Measurements from ENCODE around the gene TEX261. TPM values are rescaled to one million over a fixed set of nuclear protein-coding genes. Genes with fewer than 3 reads are reported as not detected.

The TEX261 gene
- total RNA-seq, 1 donor from 2014 or later: 28.6 TPM

DNA sequence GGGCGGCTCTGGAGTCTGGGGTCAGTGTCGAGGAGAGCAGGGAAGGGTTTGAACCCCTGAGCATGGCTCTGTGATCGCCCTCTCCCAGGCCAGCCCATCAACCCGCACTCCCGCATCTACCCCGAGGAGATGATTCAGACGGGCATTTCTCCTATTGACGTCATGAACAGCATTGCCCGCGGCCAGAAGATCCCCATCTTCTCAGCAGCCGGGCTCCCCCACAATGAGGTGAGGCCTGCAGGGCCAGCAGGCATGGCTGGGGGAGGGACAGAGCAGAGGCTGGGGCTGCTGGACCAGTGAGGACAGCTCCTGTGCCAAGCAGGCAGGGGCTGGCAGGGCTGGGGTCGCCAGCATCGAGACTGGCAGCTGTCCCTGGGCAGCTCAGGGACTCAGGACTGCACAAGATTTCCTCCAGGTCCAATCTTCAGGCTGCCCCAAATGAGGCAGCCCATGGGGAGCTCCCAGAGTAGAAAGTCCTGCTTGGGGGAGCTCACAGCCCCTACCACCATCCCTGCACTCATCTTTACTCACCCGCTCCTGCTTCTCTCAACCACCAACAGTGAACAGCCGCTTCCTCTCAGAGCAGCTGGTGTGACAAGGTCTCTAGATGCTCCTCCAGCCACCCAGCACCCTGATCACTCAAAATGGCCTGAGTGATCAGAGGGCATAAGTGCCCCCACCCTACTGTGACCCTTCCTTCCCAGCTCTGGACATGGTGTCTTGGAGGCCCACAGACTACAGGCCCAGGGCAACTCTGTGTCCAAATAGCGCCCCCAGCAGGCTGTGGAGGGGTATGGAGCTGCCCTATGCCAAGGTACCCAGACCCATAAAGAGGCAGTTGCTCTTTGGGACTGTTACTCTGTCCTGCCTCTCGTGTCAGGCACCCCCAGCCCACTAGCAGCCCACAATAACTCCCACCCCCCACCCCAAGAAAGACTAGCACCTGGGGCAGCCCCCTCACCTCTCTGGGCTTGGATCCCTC, 34.5 kb downstream of the TEX261 start:
- no peak for DNase-seq (ENCODE audit: low read depth, low spot score)

DNA sequence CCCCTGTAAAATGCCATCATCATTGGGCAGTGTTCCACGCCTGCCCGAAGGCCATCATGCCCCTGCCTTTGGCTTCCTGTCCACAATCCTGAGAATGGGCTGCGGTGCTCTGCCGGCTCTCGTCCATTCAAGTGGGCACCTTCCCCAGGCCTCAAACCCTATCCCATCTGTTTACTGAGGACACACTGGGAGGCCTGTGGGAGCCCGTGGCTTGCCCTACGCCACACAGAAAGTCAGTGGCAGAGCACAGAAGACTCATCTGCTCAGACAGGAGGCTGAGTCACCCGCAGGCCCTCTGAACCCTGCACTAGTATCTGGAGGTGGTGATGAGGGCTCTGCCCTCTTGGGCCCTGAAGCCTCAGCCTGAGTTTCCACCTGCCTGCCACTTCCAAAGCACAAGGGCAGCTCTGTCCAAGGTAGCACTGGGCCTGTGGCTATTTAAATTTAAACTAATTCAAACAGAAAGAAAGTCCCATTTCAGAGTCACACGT, 35.4 kb downstream of the TEX261 start:
- DNase-seq (ENCODE audit: low read depth, low spot score): no peak

DNA sequence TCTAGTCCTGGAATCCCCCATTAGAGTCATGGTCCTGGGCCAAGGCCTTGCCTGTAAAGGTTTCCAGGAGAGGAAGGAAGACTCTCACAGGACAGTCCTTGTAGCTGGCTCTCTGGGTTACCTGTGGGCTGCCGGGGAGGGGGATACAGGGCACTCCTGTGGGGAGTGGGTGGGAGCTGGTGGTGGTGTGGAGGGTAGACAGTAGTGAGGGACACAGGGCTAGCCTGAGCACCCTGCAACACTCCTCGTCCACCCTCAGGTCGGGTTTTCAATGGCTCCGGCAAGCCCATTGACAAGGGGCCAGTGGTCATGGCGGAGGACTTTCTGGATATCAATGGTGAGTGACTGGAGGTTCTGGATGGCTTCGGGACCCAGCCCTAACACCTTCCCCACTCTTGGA, 35.9 kb downstream of the TEX261 start:
- DNase-seq (ENCODE audit: low read depth, low spot score): no peak

DNA sequence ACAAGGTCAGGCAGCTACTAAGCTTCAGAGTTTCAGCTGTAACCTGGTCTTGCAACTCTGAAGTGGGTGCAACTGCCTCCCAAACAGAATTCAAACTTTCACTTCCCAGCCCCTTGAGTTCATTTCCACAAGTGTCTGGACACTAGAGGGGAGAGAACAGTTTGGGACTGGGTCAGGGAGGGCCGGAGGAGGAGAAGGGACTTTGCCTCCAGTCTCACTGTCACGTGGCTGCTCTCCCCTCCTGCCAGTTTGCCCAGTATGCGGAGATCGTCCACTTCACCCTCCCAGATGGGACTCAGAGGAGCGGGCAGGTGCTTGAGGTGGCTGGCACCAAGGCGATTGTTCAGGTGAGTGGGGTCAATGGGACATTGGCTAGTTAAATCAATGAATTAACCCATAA, 36.9 kb downstream of the TEX261 start:
- DNase-seq (ENCODE audit: low read depth, low spot score): no peak

DNA sequence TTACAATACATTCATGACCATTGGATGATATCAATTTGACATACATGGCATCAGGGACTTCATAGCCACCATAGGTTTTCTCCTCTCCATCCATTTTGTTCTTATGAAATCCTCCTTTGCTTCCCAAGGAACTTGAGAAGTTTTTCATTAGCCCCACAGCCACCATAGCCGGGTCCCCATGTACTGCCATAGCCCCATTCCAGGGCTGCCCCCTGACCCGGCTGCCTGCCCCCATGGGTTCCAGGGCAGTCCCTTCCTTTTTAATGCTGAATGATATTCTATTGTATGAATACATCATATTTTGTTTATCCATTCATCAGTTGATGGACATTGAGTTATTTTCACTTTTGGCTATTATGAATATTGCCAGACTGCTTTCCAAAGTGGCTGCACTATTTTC, 38.5 kb downstream of the TEX261 start:
- no peak for DNase-seq (ENCODE audit: low read depth, low spot score)

DNA sequence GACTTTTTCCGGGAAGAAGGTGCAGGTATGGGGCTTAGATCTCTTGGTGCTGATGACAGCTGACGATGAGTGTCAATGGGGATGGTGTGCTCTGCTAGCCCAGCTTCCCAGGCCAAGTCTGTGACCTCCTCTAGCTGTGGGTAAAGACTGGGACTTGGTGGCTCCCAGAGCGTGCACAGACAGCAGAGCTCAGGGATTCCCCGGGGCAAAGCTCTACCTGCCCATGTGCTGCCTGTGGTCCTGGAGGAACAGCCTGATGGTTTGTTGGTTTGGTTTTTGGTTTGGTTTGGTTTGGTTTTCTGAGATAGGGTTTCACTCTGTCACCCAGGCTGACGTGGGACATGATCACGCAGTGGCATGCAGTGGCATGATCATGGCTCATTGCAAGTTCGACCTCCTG, 39.8 kb downstream of the TEX261 start:
- no peak for DNase-seq (ENCODE audit: low read depth, low spot score)

DNA sequence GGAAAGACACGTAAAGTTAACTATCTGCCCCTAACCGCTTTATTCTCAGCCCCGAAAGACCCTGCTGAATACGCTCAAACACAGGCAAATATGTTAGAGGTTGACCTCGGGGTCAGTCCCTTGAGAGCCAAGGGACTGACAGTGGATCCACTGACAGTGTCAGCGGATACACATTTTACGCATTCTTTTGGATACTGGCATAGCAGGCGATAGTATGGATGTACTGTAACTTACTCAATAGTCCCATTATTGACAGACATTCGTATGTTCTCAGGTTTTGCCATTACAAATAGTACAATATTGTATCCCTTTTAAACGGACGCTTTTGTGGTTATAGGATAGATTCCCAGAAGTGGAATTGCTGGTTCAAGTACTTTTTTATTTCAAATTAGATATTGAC, 45.6 kb downstream of the TEX261 start:
- no peak for DNase-seq (ENCODE audit: low read depth, low spot score)

DNA sequence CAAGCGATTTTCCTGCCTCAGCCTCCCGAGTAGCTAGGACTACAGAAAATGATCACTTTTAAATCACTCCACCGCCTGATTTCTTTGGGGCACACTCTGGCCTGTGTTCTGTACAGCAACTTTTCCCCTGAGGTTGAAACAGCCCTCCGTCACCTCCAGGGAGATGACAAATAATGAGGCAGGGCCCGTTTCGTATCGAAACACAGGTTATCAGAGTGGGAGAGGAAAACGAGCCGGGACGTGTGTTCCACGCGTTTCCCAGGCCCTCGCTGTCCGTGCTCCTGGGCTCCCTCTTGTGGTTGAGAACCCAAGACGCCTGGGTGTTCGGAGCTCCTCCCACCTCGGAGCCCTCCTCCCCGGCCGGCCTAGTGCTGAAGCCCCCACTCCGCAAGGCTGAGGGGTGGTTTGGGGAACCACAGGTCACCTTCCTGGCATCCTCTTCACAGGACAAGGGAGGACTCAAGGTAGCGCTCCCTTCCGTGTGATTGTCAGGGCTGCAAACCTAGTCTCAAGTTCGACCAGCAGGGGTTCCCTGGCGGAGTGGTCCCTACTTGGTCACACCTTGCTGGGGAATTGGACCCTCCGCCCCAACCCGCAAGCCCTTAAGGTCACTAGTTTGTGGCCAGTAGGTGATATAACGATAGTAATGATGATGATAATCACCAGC, 46.2 kb downstream of the TEX261 start:
- peak; percentile 29 for DNase-seq (ENCODE audit: low read depth, low spot score)

DNA sequence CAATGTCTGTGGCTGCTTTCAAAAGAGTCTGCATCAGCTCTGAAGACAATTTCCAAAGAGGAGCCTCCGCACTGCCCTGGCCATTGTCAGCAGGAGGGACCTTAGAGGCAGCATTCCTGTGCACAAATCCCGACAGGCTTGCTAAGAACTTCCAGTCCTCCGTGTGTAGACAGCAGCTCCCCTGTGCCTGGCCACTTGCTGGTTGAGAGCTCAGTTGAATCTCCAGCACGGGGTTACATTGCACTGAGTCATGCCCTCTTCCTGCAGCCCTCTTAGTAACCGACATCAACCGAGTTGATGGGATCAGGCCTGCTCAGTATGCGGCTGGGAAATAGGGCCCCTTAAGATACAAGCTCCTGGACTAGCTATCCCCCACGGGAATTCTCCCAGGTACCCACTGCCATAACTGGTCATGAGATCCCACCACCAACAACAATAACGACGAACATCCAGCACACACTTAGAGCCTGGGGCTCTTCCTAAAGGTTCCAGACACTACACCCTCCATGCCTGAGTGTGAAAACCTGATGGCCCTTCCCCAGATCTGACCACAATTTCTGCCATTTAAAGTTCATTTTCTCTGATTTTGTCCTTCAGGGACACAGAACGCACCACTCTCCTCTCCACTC, 47.0 kb downstream of the TEX261 start:
- peak; percentile 19 for DNase-seq (ENCODE audit: low read depth, low spot score)

DNA sequence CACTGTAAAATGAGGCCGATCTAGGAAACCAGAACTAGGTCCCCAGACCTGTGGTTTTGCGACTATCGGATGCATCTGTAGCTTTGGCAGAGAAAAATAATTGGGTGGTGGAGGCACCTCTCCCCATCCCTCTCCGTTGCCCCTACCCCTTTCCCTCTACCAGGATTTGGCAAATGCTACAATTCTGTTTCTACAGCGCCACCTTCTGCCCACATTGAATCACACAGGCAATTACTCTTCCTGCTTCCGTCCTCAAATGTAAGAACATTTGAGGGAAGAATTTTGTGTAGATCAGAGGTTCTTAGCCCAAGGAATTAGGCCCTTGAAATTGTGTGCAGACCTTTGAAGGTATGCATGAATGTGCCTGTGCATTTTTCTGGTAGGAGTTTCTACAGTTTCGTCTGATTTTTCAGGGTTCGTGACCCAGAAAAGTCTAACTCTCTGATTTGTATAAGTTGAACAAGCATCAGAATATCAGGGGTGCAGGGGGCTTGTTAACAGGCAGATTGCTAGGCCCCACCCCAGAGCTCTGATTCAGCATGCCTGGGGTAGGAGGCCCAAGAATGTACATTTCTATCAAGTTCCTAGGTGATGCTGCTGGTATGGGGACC, 47.7 kb downstream of the TEX261 start:
- DNase-seq (ENCODE audit: low read depth, low spot score): peak; percentile 19

DNA sequence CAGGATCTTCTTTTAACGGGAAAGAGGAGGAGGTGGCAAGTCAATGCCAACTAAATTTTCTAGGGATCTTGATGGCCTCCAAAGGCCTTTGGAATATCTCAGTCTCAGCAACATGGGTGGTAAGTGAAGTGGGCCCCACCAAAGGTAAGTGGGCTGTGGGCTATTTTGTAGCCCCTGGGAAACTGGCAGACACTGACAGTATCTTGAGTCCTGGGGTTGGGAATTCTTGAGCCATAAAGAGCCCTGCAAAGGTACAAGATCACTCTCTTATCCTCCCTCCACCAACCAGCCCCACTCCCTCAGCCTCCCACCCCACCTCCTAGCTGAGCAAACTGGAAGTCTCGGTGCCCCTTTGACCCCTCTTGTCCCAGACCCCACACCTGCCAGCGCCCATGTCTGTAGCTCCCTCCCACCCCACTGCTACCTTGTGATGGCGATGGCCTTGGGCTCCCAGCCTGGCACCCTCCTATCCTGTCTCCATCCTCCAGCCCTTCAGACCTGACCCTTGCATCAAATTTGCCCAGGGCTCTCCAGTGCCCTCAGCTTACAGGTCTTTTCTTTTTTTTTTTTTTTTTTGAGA, 50.5 kb downstream of the TEX261 start:
- DNase-seq (ENCODE audit: low read depth, low spot score): no peak

DNA sequence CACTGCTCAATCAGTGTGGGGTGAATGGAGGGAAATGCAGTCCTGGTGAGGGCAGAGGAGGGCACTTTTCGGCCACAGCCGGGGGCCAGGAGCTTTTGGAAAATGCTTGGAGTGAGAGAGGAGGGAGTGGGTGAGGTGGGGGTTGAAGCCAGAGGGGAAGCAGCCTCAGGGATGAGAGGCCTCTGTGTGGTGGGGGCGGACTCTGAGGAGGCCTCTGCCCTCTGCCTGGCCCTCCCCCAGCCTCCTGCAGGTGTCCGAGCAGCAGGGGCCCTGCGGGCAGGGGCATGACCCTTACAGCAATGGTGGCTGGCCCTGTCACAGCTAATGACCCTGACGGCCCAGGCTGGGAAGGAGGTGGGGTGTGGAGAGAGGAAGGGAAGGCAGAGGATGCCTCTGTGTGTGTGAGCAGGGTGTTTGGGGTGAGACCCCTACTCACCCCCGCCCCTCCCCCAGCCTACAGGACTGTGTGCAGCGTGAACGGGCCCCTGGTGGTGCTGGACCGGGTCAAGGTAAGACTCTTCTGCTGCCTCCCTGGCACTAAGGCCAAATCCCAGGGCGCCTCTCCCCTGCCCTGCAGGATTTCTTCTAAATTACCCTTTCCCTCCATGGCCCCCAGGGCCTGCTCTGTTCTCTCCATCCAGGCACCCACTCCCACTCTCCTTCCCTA, 51.3 kb downstream of the TEX261 start:
- DNase-seq (ENCODE audit: low read depth, low spot score): no peak

DNA sequence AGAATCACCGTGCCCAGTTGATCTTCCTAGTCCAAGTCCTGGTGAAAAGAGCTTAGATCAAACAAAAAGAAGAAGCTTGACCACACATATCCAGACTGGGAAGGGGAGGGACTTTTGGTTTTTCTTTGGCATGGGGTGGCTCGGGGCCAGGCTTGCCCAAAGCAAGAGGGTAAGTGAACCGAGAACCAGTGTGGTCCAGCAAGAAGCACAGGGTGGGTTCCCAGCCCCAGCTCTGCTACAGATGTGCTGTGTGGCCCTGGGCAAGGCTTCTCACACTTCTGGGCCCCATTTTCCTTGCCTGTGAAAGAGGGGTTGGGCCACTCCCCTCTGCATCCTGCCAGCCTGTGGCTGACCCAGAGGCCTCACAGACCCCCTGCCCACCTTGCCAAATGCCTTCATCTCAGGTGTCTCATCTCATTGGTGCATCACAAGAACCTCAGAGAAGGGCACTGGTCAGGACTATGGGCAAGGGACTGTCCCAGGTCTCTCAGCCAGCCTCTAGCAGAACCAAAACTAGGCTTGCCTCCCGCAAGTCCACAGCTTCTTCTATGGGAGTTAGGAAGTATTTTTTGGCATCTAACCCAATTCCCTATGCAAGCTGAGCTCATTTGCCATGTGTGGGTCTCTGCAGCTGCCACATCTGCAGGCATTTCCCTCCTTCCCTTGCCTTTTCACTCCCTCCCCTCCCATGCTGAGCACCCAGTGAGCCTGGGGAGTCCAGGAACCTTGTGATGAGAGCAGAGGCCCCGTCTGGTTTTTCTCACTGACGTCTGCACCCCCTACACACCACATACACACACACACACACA, 52.1 kb downstream of the TEX261 start:
- DNase-seq (ENCODE audit: low read depth, low spot score): no peak

DNA sequence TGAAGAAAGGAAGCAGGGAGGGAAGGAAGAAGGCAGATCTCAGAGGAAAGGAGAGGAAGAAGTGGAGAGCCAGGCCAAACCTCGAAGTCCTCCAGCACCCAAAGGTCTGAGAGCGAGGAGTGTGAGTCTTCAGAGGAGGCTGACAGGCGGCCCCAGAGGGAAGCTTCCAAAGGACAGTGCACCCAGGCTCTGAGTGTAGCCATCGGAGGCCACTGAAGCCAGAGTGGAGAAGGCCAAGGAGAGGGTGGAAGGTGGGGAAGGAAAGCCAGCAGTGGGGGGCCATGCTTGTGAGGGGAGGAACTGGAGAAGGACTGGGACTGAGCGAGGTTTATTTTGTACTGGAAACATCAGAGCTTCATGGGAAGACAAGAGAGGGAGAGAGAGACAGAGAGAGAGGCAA, 53.0 kb downstream of the TEX261 start:
- no peak for DNase-seq (ENCODE audit: low read depth, low spot score)

DNA sequence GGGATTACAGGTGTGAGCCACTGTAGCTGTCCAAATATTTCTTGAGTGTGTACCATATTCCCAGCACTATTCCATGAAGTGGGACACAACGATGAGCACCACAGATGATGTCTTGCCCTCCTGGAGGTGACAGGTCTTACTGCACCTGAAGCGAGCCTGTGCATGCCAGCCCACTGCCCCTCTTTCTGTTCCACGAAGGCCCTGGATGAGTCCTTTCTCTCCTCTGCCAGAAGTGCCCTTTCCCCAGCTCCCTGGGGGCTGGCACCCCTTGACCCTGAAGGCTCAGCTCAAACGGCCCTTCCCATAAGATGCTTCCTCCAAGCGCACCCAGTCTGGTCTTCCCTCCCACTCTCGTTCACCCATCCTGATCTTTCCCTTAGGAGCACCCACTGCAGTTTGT, 53.5 kb downstream of the TEX261 start:
- no peak for DNase-seq (ENCODE audit: low read depth, low spot score)

DNA sequence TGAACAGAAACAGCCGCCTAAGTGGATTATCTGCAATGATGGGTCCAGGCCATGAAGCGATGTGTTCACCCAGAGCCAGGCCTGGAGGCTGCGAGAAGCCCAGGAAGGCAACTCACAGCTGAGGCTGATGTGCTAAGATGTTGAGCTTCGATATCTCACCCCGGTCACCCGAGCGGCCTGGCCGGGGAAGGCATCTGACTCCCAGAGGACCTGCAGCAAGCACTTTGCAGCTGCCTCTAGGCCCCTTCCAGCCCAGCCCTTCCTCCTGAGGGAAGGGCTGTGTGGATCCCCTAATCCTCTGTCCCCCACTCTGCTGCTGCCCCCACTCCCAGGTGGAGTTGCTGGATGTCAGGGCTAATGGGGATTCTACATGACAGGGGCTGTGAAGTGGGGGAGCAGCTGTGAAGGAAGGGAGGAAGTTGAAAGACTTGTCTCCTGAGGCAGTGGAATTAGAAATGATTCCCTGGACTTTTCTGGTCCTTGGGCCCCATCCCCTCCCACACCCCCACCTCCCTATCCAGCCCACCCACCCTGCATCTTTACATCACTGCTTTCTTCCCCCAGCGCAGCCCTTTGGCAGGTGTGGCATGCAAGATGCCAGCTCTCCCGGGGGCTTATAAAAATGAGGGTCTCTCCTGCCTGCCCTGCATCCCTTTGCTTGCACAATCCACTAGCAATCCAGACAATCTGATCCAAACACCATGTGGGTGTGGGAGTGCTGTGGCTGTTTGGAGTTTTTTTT, 54.7 kb downstream of the TEX261 start:
- no peak for DNase-seq (ENCODE audit: low read depth, low spot score)

DNA sequence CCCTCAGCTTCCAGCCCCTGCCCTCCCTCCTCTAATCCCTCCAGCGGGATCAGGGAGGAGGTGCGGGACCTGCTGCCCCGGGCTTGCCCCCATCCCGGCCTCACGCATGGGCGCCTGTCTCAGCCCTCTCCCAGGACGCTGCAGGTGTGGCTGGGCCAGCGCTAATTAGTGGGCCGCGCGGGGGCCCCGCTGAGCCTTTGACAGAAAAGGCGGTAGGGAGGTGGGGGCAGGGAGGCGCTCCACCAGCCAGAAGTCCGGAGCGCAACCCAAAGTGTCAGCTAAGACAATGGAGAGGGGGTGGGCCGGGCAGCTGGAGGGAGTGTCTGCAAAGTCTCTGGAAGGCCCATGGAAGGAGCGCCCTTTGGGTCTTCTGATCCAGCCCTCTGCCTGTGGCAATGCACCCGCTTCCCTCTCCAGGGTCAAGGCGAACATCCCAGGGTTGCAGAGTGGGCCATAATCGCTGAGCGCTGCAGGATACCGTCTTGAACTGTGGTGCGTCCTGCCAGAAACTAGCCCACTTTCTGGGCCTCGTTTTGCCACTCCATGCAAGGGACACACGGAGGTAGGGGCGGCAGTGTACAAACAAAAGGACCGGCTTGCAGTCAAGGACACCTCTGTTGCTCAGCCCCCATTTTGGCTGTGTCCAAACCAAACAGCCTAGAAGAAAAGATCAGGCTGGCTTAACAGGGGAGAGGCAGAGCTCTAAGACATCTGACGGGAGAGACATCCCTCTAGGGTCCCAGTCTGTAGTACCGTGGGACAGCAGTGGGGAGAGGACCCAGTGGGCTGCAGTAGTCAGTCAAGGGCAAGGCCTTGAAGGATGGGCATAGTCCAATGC, 55.5 kb downstream of the TEX261 start:
- DNase-seq (ENCODE audit: low read depth, low spot score): no peak

DNA sequence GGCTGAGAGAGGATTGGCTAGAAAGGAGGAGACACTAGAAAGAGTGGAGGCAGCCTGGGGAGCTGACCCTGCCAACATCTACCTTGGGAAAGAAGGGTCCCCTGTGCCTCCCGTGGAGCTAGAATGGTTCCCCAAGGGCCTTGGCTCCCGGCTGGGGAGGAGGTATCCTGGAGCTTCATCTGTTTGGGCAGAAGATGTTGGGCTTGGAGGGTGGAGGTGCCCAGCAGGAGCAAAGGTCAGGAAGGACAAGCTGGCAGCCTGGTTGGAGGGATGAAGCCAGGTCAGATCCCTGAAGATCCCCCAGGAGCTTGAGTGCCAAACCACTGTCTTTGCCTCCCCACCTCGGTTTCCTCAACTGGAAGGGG, 56.1 kb downstream of the TEX261 start:
- no peak for DNase-seq (ENCODE audit: low read depth, low spot score)

Data from pulmonary artery endothelial cell (primary cell).